ENCODE measurements around the gene TSPAN31.
"Not testable (repeated sequence)": the region's sequence is repeated elsewhere in the genome, so short reads cannot be mapped to it uniquely, and the experiment has no call there.

Gene TSPAN31

GRCh38 chr12:57767305-57767698 is 22.5 kb downstream of the TSPAN31 start:
- no peak for DNase-seq (ENCODE audit: low spot score)

DNA sequence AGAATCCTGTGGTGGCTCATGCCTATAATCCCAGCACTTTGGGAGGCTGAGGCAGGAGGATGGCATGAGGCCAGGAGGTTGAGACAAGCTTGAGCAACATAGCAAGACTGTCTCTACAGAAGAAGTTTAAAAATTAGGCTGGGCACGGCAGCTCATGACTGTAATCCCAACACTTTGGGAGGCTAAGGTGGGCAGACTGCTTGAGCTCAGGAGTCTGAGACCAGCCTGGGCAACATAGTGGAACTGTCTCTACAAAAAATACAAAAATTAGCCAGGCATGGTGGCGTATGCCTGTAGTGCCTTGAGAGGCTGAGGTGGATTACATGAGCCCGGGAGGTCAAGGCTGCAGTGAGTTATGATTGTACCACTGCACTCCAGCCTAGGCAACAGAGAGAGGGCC is 23.0 kb downstream of the TSPAN31 start:
- DNase-seq (ENCODE audit: low spot score), result no peak

- DNase-seq (ENCODE audit: low spot score), result no peak
These were observed 24.8 kb downstream of the TSPAN31 start for GRCh38 chr12:57769594-57769993.

DNA sequence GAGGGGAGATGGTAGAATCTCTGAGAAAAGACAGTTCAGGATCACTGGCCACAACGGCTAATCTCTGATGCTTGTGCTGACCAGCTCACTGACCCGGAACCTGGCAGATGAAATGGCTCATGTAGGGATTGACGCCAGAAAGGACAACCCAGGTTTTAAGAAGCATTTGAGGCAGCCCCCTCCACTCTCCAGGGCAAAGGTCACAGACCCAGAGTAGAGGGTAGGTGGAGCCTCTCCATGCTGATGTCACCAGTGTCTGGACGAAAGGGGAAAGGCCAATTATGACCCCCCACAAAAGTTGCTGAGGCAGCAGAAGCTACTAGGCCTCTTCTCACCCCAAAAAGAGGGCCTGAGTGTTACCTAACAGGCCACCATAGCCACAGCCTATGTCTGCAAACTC is 25.9 kb downstream of the TSPAN31 start:
- DNase-seq (ENCODE audit: low spot score), result no peak

DNA sequence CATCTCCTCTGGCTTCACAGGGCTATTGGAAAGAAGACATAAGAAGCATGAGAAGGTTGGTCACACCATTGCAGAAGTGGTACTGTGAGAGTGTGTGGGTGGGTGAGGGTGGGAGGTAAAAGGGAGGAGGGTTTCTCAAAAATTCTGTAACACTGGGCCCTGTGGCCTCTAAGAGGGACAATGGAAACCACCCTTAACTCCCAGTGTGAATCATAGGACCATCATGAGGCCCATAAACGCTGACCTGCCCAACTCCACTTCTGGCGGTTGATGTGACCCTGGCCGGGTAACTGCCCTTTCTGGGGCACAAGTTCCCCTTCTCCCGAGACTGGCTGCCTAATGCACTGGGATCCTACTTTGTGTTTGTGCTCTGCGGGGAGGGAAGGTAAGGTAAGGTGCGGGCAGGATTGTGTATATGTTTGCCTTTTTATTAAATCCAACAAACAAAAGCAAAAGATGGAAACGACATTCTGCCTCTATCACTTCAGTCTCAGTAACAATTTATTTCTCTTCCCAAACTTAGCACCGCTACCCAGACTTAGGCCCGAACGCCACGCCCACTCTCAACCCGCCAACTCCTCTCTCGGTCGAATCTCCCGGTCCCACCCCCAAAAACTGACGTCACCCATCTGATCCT is 26.5 kb downstream of the TSPAN31 start:
- DNase-seq (ENCODE audit: low spot score), result peak; percentile 80

DNA sequence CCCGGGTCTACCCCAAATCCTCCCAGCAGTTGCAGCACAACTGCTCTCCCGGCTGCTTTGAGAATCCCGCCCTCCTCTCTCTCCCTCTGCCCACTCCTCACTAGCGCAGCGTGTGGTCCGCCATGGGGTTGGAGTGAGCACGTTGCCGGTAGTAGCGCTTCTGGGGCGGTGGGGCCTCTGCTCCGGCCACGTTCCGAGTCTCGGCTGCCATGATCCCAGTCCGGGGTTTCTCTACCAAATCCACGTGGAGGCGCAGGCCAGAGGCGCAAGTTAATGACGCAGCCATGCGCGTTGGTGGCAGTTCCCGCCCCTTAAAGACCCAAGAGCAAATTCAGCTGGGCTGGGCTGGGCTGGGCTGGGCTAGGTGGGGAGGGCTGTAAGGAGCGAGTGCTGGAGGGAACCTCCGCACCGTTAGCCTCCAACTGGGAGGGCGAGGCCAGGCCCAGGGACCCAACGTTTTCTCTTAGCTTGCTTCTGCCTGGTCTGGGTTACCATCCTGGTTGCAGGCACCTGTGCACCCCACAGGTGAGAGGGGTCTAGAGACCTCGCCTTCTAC is 27.1 kb downstream of the TSPAN31 start, which contains the start of gene METTL1:
METTL1 (minus strand) TSS at position 233 of the 556 bp plus-strand sequence; CDS start at position 211, 22 bp downstream.
- DNase-seq (ENCODE audit: low spot score), result peak; percentile 90

DNA sequence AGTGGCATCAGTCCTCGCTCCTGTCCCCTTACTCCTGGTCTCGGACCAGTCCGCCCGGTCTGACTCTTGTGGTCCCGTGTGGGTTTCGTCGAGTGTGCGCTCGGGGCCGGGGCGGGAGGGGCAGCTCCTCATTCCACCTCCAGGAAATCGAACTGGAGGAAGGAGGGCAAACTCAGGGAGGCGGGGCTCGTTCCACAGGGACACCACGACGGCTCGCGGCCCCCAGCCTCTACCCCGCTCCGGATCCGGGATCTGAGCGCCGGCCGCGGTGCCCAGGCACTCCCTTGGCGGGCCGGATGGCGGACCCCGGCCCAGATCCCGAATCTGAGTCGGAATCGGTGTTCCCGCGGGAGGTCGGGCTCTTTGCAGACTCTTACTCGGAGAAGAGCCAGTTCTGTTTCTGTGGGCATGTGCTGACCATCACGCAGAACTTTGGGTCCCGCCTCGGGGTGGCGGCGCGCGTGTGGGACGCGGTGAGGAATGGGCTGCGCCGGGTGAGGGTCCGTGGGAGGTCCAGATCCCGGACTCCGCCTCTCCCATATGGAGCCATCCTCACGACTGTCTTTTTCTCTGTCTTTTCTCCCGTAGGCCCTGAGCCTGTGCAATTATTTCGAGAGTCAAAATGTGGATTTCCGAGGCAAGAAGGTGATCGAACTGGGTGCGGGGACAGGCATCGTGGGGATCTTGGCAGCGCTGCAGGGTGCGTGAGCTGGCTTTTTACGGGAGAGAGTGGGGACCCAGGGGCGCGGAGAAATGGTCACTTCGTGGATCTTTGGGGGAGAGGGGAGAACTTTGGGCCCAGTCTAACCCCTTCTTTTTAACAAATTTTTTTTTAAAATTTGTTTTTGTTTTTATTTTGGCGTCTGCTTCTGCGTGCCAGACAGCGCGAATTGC is 27.8 kb downstream of the TSPAN31 start, which contains the start of gene EEF1AKMT3:
EEF1AKMT3 (plus strand) TSS at position 186 of the 894 bp plus-strand sequence; CDS start at position 297, 111 bp downstream.
- no peak for DNase-seq (ENCODE audit: low spot score)

DNA sequence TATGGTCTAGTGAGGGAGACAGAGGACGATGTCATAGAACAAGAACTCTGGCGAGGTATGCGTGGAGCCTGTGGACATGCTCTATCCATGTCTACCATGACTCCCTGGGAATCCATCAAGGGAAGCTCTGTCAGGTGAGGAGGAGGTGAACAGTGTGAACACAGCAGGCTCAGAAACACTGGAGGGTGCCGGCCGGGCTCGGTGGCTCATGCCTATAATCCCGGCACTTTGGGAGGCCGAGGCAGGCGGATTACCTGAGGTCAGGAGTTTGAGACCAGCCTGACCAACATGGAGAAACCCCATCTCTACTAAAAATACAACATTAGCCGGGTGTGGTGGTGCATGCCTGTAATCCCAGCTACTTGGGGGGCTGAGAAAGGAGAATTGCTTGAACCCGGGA is 29.8 kb downstream of the TSPAN31 start:
- DNase-seq (ENCODE audit: low spot score), result not testable (repeated sequence)

DNA sequence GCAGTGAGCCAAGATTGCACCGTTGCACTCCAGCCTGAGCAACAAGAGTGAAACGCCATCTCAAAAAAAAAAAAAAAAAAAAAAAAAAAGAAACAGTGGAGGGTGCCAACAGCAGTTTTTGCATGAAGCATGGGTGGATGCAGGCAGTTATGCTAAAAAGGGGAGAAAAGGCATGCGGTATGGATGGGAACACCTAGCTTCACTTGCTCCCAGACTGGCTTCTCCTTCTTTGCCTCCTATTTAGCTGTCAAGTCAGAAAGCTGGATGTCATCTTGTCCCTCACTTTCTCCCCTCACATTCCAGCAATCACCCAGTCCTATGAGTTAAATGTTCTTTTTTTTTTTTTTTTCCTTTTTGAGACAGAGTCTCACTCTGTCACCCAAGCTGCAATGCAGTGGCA is 30.2 kb downstream of the TSPAN31 start:
- DNase-seq (ENCODE audit: low spot score), result no peak

DNA sequence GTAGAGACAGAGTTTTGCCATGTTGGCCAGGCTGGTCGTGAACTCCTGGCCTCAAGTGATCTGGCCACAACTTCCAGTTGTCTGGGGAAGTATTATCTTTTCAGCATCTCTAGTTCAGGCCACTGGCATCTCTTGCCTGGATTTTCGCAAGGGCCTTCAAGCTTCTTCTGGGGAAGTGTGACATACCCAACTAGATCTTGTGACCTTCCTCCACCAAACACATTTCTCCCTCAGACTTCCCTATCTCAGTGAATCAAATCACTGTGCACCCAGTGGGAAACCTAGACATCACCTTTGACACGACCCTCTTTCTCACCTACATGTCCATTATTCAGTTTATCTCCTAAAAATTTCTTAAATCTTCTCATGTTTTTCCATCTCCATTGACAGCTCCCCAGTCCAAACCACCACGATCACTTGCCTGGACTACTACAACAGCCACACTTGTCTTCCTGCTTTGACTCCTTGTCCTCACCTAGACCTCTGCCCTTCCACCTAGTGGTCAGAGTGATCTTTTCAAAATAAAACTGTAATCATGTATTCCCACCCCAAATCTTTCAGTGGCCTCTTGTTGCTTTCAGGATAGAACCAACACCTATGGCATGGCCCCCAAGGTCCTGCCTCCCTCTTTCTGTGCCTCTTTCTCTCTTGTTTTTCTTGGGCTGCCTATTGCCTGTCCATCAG is 30.9 kb downstream of the TSPAN31 start:
- no peak for DNase-seq (ENCODE audit: low spot score)

GRCh38 chr12:57776247-57776587 is 31.4 kb downstream of the TSPAN31 start:
- no peak for DNase-seq (ENCODE audit: low spot score)

DNA sequence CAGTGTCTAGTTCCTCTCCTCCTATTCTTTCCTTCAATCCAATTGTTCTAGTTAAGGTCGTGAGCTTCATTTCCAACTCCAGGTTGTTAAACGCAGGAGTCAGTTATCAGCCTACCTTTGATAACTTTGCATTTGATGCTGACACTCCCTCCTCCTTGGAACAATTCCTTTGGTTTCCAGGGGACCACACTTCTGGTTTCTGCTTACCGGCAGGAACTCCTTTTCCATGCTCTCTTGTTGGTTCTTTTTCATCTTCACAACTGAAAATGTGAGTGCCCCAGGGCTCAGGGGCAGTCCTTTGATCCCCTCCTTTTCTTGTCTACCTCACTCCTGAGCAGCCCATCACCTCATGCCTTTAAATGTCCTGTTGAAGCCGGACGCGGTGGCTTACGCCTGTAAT is 32.5 kb downstream of the TSPAN31 start:
- no peak for DNase-seq (ENCODE audit: low spot score)

DNA sequence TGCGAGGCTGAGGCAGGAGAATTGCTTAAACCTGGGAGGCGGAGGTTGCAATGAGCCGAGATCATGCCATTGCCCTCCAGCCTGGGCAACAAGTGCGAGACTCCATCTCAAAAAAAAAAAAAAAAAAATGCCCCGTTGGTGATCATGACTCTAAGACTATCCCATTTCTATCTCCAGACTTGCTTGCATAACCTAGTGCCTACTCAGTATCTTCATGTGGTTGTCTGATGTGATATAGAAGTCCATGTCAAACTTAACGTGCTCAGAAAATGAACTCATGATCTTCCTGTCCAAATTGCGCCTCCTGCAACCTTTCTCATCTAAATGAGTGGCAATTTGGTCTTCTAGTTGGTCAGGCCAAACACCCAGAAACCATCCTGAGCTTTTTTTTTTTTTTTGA is 33.1 kb downstream of the TSPAN31 start:
- no peak for DNase-seq (ENCODE audit: low spot score)

DNA sequence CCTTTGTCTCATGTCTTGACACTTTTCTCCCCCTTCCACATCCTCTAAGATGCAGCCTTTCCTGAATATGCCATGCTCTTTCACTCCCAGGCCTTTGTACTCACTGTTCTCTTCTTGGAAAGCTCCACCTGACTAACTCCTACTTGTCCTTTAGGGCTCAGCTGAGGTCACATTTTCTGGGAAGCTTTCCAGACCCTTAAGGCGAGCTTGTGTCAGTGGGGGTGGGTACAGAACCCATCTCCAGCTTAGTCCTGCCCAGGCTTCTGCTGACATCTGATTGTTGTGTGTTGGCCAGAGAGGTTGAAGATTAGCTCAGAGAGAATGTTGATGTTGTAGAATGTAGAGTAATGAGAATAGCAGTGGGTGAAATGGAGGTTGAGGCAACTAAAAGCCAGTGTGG is 34.9 kb downstream of the TSPAN31 start:
- DNase-seq (ENCODE audit: low spot score), result no peak

DNA sequence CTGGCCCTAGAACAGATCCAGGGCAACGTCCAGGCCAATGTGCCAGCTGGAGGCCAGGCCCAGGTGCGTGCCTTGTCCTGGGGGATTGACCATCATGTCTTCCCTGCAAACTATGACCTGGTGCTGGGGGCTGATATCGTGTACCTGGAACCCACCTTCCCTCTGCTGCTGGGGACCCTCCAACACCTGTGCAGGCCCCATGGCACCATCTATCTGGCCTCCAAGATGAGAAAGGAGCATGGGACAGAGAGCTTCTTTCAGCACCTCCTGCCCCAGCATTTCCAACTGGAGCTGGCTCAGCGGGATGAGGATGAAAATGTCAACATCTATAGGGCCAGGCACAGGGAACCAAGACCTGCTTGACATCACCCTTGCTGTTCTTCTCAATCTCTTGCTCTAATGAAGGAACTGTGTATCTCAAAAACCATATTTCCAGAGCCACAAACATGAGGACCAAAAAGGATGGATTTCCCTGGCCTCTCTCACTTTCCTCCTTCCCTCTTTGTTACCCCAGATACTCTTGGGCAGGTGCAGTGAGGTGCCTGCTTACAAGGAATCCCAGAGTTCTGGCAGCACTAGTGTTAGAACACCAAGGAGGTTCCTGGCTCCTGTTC is 35.6 kb downstream of the TSPAN31 start:
- DNase-seq (ENCODE audit: low spot score), result no peak

DNA sequence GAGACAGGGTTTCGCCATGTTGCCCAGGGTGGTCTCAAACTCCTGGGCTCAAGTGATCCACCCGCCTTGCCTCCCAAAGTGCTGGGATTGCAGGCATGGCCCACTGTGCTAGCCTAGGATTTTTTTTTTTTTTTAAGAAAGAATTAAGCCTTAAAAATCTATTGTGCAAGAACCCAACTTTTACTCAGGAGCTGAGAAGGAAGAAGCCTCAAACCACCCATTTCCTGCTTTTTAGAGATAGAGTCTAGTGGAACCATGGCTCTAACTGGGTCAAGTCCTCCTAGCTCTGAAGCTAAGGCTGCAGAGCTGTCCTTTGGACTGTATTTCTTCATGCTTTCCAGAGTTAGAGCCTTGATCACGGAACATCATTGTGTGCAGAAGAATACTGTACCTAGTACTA is 36.4 kb downstream of the TSPAN31 start:
- no peak for DNase-seq (ENCODE audit: low spot score)

GRCh38 chr12:57781801-57782200 is 37.0 kb downstream of the TSPAN31 start:
- DNase-seq (ENCODE audit: low spot score), result no peak

DNA sequence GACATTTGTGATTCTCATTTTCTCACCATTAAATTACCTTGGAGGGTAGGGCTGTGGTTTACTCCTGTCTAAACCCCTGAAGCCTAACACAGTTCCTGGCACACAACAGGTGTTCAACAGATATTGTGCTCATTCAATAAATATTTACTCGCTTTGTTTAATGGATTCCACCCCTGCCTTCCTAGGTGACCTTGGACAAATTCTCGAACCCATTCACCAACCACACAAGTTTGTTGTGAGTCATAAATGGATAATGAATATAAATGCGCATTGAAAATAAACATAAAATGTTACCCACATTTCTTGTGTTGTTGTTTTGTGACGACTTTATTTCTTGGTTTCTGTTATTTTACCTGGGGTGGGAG is 37.4 kb downstream of the TSPAN31 start:
- no peak for DNase-seq (ENCODE audit: low spot score)

- DNase-seq (ENCODE audit: low spot score), result peak; percentile 97
These were observed 38.0 kb downstream of the TSPAN31 start, which contains the start of gene TSFM for GRCh38 chr12:57782608-57783465. TSFM (plus strand) TSS chr12:57782787; CDS start chr12:57782802, 15 bp downstream.

GRCh38 chr12:57783466-57783801 is 38.6 kb downstream of the TSPAN31 start:
- DNase-seq (ENCODE audit: low spot score), result no peak

DNA sequence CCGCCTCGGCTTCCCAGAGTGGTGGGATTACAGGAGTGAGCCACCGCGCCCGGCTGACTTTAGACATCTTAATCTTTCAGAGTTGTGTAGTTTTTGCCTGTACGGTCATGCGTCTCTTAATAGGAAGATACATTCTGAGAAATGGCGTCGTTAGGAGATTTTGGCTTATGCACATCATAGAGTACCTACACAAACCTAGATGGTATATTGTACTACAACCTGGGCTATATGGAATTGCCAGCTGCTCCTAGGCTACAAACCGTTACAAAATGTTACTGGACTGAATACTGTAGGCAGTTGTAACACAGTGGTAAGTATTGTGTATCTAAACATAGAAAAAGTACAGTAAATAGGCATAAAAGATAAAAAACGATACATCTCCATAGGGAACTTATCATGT is 39.0 kb downstream of the TSPAN31 start:
- DNase-seq (ENCODE audit: low spot score), result no peak
